Measurements from ENCODE around the gene ARHGEF33.

DNA sequence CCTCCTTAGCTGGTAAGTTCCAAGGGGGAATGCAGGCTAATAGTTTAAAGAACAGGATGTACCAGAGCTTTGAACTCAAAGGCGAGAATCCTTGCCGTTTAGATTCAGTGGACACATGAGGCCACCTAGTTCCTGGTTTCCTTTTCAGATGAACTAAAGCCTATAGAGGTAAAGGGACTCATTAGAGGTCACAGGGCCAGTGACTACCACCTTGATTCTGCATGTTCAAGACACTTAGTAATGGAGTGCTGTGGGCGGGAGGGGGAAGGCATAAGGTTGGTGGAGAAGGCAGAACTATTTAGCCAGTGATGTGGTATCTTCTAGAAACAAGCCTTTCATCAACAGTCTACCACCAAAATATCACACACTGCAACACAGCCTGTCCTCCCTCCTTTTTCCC lies 47.9 kb downstream of the ARHGEF33 start:
- TF ChIP-seq SIN3A (IDR thresholded peaks at IDR 0.05; ENCODE audit: low read depth) (no peak), SRF (IDR thresholded peaks at IDR 0.05; ENCODE audit: low read depth) (no peak), POLR2A (IDR thresholded peaks at IDR 0.05; ENCODE audit: borderline replicate concordance, extremely low read depth, insufficient read depth, insufficient read length) (no peak), YY1 (IDR thresholded peaks at IDR 0.05; ENCODE audit: extremely low read depth, insufficient replicate concordance, low read depth, low read length) (no peak), POLR2AphosphoS5 (IDR thresholded peaks at IDR 0.05; ENCODE audit: low read depth, low read length) (no peak), ZNF274 (IDR thresholded peaks at IDR 0.05; ENCODE audit: low read depth, low read length) (no peak), EZH2 (IDR thresholded peaks at IDR 0.05) (no peak)
- TF ChIP-seq, protein P1, sequence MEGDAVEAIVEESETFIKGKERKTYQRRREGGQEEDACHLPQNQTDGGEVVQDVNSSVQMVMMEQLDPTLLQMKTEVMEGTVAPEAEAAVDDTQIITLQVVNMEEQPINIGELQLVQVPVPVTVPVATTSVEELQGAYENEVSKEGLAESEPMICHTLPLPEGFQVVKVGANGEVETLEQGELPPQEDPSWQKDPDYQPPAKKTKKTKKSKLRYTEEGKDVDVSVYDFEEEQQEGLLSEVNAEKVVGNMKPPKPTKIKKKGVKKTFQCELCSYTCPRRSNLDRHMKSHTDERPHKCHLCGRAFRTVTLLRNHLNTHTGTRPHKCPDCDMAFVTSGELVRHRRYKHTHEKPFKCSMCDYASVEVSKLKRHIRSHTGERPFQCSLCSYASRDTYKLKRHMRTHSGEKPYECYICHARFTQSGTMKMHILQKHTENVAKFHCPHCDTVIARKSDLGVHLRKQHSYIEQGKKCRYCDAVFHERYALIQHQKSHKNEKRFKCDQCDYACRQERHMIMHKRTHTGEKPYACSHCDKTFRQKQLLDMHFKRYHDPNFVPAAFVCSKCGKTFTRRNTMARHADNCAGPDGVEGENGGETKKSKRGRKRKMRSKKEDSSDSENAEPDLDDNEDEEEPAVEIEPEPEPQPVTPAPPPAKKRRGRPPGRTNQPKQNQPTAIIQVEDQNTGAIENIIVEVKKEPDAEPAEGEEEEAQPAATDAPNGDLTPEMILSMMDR (IDR thresholded peaks at IDR 0.05 in 2 of 3, conservative IDR thresholded peaks at IDR 0.05 in 1 of 3; ENCODE audit: borderline replicate concordance in 1 of 3, insufficient read depth in 1 of 3, low read depth in 2 of 3, low read length in 2 of 3) = no peak
- TF ChIP-seq, protein P2, sequence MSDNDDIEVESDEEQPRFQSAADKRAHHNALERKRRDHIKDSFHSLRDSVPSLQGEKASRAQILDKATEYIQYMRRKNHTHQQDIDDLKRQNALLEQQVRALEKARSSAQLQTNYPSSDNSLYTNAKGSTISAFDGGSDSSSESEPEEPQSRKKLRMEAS (IDR thresholded peaks at IDR 0.05) = no peak
- TF ChIP-seq, protein P3, sequence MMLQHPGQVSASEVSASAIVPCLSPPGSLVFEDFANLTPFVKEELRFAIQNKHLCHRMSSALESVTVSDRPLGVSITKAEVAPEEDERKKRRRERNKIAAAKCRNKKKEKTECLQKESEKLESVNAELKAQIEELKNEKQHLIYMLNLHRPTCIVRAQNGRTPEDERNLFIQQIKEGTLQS (IDR thresholded peaks at IDR 0.05) = no peak

Measured in HCT116 (cell line).